HUDEP-2 (cell line): ENCODE results near the gene PKN3.
"Not testable (repeated sequence)": the region's sequence is repeated elsewhere in the genome, so short reads cannot be mapped to it uniquely, and the experiment has no call there.

Experiments
- DNase-seq, 76 experiments: peaks; one replicate each; lab custom pipeline; 2025; ENCODE audit not compliant: unreplicated experiment in 76 of 76; lab: John Stamatoyannopoulos, UW

Gene PKN3

GRCh38 chr9:128702445-128702948 is at the start of gene PKN3:
TSS of gene PKN3 (plus strand) at chr9:128702503. CDS start at chr9:128702916, 413 bp downstream.
- peak in 73 of 76 experiments; percentile 13 to 95 (median 80) for DNase-seq

- DNase-seq = no peak
Measured at GRCh38 chr9:128653908-128654307, 48.4 kb upstream of the PKN3 start.

GRCh38 chr9:128654481-128654880 is 47.8 kb upstream of the PKN3 start:
- no peak for DNase-seq

- peak in 75 of 76 experiments; percentile 16 to 96 (median 90) for DNase-seq
Measured at GRCh38 chr9:128656416-128657343, 45.6 kb upstream of the PKN3 start, which contains the start of gene DYNC2I2. TSS of gene DYNC2I2 (minus strand) at chr9:128656847. CDS start at chr9:128656726, 121 bp downstream.

- DNase-seq = peak in 1 of 76 experiments; percentile 30
Measured at GRCh38 chr9:128657344-128657704, 45.0 kb upstream of the PKN3 start.

- no peak for DNase-seq
Measured at GRCh38 chr9:128657796-128658195, 44.5 kb upstream of the PKN3 start.

- not testable (repeated sequence) for DNase-seq
Measured at GRCh38 chr9:128666481-128666941, 35.8 kb upstream of the PKN3 start.

GRCh38 chr9:128669786-128670185 is 32.5 kb upstream of the PKN3 start:
- no peak for DNase-seq

- no peak for DNase-seq
Measured at GRCh38 chr9:128675382-128675781, 26.9 kb upstream of the PKN3 start.

GRCh38 chr9:128677794-128678193 is 24.5 kb upstream of the PKN3 start:
- no peak for DNase-seq

- peak in 3 of 76 experiments; percentile 3 to 11 (median 7) for DNase-seq
Measured at GRCh38 chr9:128683340-128684064, 18.8 kb upstream of the PKN3 start.

- no peak for DNase-seq
Measured at GRCh38 chr9:128684065-128684324, 18.3 kb upstream of the PKN3 start.

- peak in 29 of 76 experiments; percentile 4 to 51 (median 30) for DNase-seq
Measured at GRCh38 chr9:128684325-128685199, 17.7 kb upstream of the PKN3 start.

GRCh38 chr9:128685636-128686489 is 16.4 kb upstream of the PKN3 start:
- DNase-seq = no peak

GRCh38 chr9:128687453-128687852 is 14.8 kb upstream of the PKN3 start:
- no peak for DNase-seq

GRCh38 chr9:128688501-128689292 is 13.6 kb upstream of the PKN3 start, which contains the start of gene SET:
TSS of gene SET (plus strand) at chr9:128689222. CDS start at chr9:128689583, 361 bp downstream.
- peak in 72 of 76 experiments; percentile 62 to 97 (median 90) for DNase-seq

- peak in 18 of 76 experiments; percentile 28 to 64 (median 52) for DNase-seq
Measured at GRCh38 chr9:128689293-128689774, 13.0 kb upstream of the PKN3 start.
